KMS-11 (cell line): ENCODE results near the gene STARD13.

Experiments used
- H2AFZ ChIP-seq: fragments of 200-600 bp; sonication (generic); 2 replicates; pipeline ENCODE4 v1.6.1; 2016; ENCODE audit warnings: antibody characterized with exemption, mixed run types, low read depth
- H3K27ac ChIP-seq: fragments of 200-600 bp; sonication (generic); 2 replicates; pipeline ENCODE4 v1.6.1; 2016; ENCODE audit warnings: mild to moderate bottlenecking, mixed run types
- H3K27me3 ChIP-seq: fragments of 200-600 bp; sonication (generic); 2 replicates; pipeline ENCODE4 v1.6.1; 2017; ENCODE audit warnings: mild to moderate bottlenecking, low read depth, mixed run types, moderate library complexity; ENCODE audit not compliant: insufficient read depth
- H3K36me3 ChIP-seq: fragments of 200-600 bp; sonication (generic); 2 replicates; pipeline ENCODE4 v1.6.1; 2017; ENCODE audit warnings: mild to moderate bottlenecking, mixed run types; ENCODE audit not compliant: insufficient read depth
- H3K4me1 ChIP-seq: fragments of 200-600 bp; sonication (generic); 2 replicates; pipeline ENCODE4 v1.6.1; 2016; ENCODE audit warnings: mild to moderate bottlenecking, low read depth, mixed run types; ENCODE audit not compliant: poor library complexity, severe bottlenecking
- H3K4me2 ChIP-seq: fragments of 200-600 bp; sonication (generic); 2 replicates; pipeline ENCODE4 v1.7.0; 2016; ENCODE audit warnings: mild to moderate bottlenecking, mixed run types
- H3K4me3 ChIP-seq: fragments of 200-600 bp; sonication (generic); IDR thresholded peaks from 2 replicates; pipeline ENCODE4 v1.6.1; 2017; ENCODE audit warnings: low read depth, low read length, mixed read lengths; ENCODE audit not compliant: insufficient read depth
- H3K79me2 ChIP-seq: fragments of 200-600 bp; sonication (generic); 2 replicates; pipeline ENCODE4 v1.6.1; 2016; ENCODE audit warnings: low read depth, mixed run types; ENCODE audit not compliant: insufficient read depth
- H3K9ac ChIP-seq: fragments of 200-600 bp; sonication (generic); 2 replicates; pipeline ENCODE4 v1.6.1; 2016; ENCODE audit warnings: mild to moderate bottlenecking, mixed run types
- H4K20me1 ChIP-seq: fragments of 200-600 bp; sonication (generic); 2 replicates; pipeline ENCODE4 v1.6.1; 2016; ENCODE audit warnings: mild to moderate bottlenecking, mixed run types; ENCODE audit not compliant: insufficient read depth
- CTCF ChIP-seq: fragments of 200-600 bp; sonication (generic); conservative IDR thresholded peaks from 2 replicates; pipeline ENCODE4 v1.6.1; 2017; ENCODE audit warnings: low read depth, mild to moderate bottlenecking, antibody characterized with exemption, low read length, moderate library complexity, mixed read lengths

The STARD13 gene

GRCh38 chr13:33328701-33329100, 43.1 kb upstream of the STARD13 start:
- Histone ChIP-seq H3K79me2 (no peaks in the 10 kb centered on the region), H4K20me1 (no peaks in the 10 kb centered on the region), H3K27me3 (no peaks in the 10 kb centered on the region), H3K4me1 (no peaks in the 10 kb centered on the region), H3K4me3 (no peak overlapping the region), H3K9ac (no peak overlapping the region), H3K4me2 (no peak overlapping the region), H3K36me3 (no peaks in the 10 kb centered on the region), H2AFZ (no peak overlapping the region), H3K27ac (no peak overlapping the region)
- no peak for TF ChIP-seq CTCF

DNA sequence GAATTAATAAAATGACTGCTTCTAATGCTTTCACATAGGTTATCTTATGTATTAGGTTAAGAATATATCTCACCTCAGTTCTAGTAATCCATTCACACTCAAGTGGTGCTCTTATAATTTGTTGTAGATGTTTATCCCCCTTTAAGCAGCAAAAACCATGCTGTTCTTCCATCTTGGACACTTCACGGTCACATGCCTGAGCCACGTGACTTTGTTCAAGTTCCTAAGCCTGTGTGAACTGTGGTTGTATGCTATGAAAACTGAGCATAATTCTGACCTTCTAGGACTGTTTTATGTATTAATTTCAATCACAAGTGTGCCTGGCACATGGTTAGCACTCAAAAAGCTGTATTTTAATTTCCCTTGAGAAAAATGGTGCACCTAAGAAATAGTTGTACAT, 41.2 kb upstream of the STARD13 start:
- no peak for TF ChIP-seq CTCF
- H3K27ac ChIP-seq: no peak overlapping the region

DNA sequence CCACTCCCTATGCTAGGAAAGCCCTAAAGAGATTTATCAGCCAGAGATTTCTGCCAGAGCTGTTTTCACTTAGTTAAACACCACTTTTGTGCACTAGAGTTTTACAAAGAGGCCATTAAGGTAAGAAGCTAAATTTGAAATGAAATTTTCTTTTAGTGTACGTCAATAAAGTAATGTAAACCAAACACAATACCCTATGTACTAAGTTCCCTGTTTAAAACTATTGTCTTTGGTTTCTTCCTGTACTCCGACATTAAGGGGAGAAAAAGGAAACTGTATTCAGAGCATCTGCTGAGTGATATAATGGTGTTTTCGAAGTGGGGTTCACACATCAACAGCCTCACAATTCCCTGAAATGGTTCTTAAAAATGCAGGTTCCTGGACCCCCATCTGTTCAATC, 40.7 kb upstream of the STARD13 start:
- H2AFZ ChIP-seq: no peak overlapping the region
- no peak for TF ChIP-seq CTCF

More for the DNA sequence above, 41.2 kb upstream of the STARD13 start:
- Histone ChIP-seq H3K79me2 (no peaks in the 10 kb centered on the region), H3K27me3 (no peaks in the 10 kb centered on the region), H3K4me1 (no peaks in the 10 kb centered on the region), H4K20me1 (no peaks in the 10 kb centered on the region), H3K36me3 (no peaks in the 10 kb centered on the region), H3K4me2 (no peak overlapping the region), H3K4me3 (no peak overlapping the region), H2AFZ (no peak overlapping the region), H3K9ac (no peak overlapping the region)

DNA sequence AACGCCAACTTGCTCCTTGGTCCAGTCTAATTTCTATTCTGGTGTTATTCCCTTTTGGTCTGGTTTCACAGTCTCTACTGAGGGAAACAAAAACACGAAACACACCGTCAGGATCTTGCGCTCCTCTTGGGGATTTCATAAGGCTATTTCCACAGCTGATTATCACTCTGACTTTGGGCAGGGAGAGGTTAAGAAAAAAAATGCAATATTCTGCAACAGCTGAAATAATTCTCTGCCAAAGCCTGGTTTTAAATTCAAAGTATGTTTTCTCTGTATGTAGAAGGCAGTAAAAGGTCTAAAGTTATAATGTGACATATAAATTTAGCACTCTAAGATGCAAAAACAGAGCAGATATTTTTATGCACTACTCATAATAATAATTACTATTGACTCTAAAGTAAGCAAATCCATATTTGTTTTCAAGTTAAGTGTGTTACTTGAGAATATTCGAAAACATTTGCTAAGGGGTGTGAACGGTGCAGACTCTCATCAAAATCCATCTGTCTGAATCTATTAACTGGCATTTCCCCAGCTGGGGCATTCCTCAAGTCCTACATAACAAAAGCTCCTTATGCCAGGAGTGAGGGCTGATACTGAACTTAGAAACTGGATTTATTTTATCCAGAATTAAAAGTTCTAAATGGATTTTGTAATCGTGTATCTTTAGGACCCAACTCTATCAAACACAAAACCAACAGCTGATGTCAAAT, 38.4 kb upstream of the STARD13 start:
- H3K27me3 ChIP-seq: no peaks in the 10 kb centered on the region
- no peaks in the 10 kb centered on the region for H4K20me1 ChIP-seq
- no peak overlapping the region for H3K9ac ChIP-seq
- no peak overlapping the region for H3K4me2 ChIP-seq
- no peak overlapping the region for H3K27ac ChIP-seq
- H2AFZ ChIP-seq: no peak overlapping the region
- no peaks in the 10 kb centered on the region for H3K79me2 ChIP-seq
- no peaks in the 10 kb centered on the region for H3K36me3 ChIP-seq
- no peak for TF ChIP-seq CTCF
- H3K4me1 ChIP-seq: no peaks in the 10 kb centered on the region
- no peak overlapping the region for H3K4me3 ChIP-seq

More for the DNA sequence above, 40.7 kb upstream of the STARD13 start:
- Histone ChIP-seq H3K27ac (no peak overlapping the region), H3K4me3 (no peak overlapping the region), H3K4me1 (no peaks in the 10 kb centered on the region), H4K20me1 (no peaks in the 10 kb centered on the region), H3K4me2 (no peak overlapping the region), H3K36me3 (no peaks in the 10 kb centered on the region), H3K79me2 (no peaks in the 10 kb centered on the region), H3K27me3 (no peaks in the 10 kb centered on the region), H3K9ac (no peak overlapping the region)
